Hematopoietic multipotent progenitor cell (in vitro differentiated cells): Measurements from ENCODE around the gene LTBP1. TPM values are rescaled to one million over a fixed set of nuclear protein-coding genes. Genes with fewer than 3 reads are reported as not detected.
"Not testable (repeated sequence)": the region's sequence is repeated elsewhere in the genome, so short reads cannot be mapped to it uniquely, and the experiment has no call there.

ENCODE experiments used
- DNase-seq, 3 donors: peaks; one replicate each; pipeline ENCODE4 v3.0.0-alpha.2; 2011 to 2015; ENCODE audit warnings: low read depth in 2 of 3, low spot score in 2 of 3
- total RNA-seq: library from RNA; depleted of rRNA; stranded (reverse); fragments of >200 nt; gene quantifications from one replicate; pipeline ENCODE4 v1.2.3, GENCODE V29; 2012

LTBP1 gene
- total RNA-seq, 1 donor = 4.3 TPM

DNA sequence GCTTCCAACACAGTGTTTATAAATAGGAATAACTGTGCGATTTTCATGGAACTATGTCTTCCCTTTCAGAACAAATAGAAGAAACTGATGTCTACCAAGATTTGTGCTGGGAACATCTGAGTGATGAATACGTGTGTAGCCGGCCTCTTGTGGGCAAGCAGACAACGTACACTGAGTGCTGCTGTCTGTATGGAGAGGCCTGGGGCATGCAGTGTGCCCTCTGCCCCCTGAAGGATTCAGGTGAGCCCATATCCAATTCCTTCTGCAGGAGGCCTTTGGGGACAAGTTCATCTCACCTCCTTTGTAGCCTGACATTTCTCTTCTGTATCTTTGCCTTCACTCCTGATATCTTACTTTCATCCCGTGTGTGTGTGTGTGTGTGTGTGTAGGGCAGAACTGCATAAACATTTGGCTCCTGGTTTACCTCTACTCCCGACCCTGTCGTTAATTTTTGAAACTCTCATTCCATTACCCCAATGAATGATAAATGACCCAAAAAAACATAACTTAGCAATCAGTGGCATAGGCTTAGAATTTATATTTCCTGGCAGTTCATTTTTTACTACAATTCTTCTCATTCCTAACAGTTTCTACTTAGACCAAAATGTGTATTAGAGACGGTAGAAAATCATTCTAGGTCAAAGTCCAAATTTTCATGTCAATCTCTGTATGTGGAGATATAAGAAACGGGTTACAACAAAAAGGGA lies 418.7 kb downstream of the LTBP1 start:
- DNase-seq = no peak

DNA sequence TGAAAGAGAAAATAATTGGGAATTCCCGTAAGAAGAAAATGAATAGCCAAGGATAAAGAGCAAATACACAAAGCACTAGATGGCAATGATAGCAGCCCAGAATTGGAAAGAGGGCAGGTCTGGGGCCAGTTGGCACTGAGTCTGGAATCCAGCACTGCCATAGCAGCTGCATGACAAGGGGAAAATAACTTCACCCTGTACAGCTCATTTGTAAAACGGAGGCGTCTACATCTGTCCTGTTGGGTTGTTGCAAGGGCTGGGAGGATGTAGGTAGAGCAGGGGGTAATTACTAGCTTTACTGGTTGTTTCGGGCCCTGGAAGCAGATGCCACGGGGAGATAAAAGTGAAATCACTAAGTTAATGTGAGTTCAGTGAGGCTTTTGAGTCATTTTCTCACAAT lies 419.7 kb downstream of the LTBP1 start:
- peak in 2 of 3 donors; percentile 78 to 95 for DNase-seq

DNA sequence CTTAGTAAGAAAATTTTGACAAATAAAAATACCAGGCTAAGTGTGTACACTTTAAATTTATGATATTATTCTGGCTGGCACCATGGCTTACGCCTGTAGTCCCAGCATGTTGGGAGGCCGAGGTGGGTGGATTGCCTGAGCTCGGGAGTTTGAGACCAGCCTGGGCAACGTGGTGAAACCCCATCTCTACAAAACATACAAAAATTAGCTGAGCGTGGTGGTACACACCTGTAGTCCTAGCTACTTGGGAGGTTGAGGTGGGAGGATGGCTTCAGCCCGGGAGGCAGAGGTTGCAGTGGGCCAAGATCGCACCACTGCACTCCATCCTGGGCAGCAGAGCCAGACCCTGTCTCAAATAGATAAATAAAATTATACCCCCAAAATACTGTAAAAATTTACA lies 421.8 kb downstream of the LTBP1 start:
- not testable (repeated sequence) for DNase-seq

DNA sequence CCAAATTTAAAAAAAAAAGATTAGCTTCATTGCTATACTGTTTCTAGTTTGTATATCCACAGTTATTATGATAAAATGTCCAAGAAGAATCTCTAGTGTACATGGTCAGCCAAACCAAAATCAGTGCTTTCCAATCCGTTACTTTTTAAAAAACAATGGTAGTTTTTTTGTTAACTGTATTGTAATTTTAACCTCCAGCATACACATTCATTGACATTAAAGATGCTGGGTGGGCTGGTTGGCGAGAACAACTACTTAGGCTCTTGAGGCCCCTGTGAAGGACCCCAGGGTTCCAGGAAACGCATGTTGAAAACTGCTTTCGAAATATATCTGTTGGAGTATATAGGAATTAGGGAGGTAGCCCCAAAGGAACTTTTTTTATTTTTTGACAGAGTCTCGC lies 422.4 kb downstream of the LTBP1 start:
- no peak for DNase-seq

GRCh38 chr2:33370636-33371265 lies 424.0 kb downstream of the LTBP1 start:
- DNase-seq = no peak

- DNase-seq = no peak
Measured at GRCh38 chr2:33371304-33372090, 424.7 kb downstream of the LTBP1 start.

- peak; percentile 5 to 59 (median 32) for DNase-seq
Measured at GRCh38 chr2:33372940-33373553, 426.3 kb downstream of the LTBP1 start.

DNA sequence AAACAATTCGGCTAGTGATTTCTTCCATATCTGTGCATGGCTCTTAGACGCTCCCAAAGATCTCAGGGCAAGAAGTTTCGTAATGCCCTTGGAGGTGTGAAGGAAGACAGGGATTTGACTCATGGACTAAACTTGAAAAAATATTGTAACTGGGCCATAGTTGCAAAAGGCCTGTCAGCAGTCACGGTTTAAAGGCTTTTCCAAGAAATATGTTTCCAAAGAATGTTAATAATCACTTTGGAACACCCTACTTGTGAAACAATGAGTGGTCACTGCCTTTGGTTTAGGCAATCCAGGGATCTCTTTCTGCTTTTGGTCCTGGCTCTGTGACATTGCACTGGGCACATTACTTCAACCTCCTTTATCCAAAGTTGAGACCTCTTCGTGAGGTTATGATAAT lies 427.2 kb downstream of the LTBP1 start:
- no peak for DNase-seq

- no peak for DNase-seq
Measured at GRCh38 chr2:33375054-33375453, 428.3 kb downstream of the LTBP1 start.

- DNase-seq = no peak
Measured at GRCh38 chr2:33377048-33377447, 430.3 kb downstream of the LTBP1 start.

- no peak for DNase-seq
Measured at GRCh38 chr2:33378556-33379210, 431.9 kb downstream of the LTBP1 start.

DNA sequence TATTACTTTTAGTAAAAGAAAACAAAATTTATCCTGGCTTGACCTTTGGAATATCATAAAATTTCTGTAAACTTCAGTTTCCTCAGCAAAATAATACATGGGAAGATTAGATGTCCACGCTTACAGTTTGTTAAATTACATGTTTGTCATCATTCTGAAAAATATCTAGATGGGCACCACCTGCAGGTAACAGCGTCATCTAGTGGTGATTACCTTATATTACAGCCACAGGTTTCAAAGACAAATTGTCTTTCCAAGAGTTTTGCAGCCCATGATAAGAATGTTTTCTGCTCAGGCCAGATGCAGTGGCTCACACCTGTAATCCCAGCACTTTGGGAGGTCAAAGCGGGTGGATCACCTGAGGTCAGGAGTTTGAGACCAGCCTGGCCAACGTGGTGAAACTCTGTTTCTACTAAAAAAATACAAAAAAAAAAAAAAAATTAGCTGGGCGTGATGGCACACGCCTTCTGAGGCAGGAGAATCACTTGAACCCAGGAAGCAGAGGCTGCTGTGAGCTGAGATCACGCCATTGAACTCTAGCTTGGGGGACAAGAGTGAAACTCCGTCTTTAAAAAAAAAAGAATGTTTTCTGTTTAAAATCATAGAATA lies 433.4 kb downstream of the LTBP1 start:
- DNase-seq = no peak

- DNase-seq = peak in 1 of 3 donors; percentile 55
Measured at GRCh38 chr2:33380719-33381118, 434.0 kb downstream of the LTBP1 start.

- no peak for DNase-seq
Measured at GRCh38 chr2:33381301-33381858, 434.6 kb downstream of the LTBP1 start.

DNA sequence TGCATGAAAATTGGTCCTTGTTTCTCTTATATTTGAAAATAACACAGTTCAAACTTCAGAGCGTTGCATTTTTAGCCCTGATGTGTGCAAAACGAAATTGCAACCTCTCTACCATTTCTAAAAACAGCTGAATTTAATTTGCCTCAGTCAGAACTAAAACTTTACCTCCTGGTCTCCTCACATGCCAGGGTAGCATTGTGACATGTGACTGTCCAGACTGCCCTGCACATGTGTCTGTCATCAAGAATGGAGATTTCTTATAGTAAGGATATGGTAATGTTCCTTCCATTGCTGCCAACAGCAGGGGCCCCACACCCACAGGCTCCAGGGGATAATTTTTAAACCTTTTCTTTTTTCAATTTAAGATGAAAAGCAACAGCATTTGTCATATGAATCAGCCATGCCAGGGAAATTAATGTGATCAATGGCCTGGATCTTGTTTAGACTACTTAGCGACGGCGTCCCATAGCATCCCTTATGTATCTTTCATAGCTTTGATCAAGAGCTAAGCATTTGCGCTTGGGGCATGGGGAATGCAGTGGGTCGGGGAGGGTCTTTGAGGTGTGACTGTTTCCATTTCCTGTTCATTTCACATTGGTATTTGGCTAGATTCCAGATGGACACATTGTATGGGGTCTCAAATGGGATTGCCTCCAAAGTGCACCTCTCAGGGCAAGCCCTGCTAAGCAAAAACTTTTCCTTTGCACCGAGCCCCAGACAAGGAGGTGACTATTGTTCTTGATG lies 437.3 kb downstream of the LTBP1 start:
- no peak for DNase-seq

DNA sequence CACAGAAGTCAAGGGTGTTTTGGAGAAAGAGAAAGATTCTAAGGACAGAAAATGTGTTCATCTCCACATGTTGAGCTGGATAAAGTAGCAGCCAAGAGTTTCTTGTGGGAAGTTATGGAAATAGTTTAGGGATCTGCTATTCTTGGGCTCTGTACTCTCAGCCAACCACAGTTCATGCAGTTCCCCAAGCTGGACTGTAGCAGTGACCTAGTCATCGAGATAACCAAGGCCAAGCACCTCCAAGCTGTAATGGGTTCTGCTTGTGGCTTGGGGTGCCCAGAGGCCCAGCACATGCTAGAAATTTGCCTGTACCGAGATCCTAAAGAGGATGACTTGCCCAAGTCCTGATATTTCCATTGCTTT lies 437.8 kb downstream of the LTBP1 start:
- DNase-seq = no peak

GRCh38 chr2:33388996-33389395 lies 442.2 kb downstream of the LTBP1 start:
- DNase-seq = no peak

GRCh38 chr2:33389695-33390094 lies 442.9 kb downstream of the LTBP1 start:
- not testable (repeated sequence) for DNase-seq

- DNase-seq = no peak
Measured at GRCh38 chr2:33391529-33392255, 444.9 kb downstream of the LTBP1 start.
